ENCODE results near the gene PRKN. TPM values are rescaled to one million over a fixed set of nuclear protein-coding genes. Genes with fewer than 3 reads are reported as not detected.

The PRKN gene
- total RNA-seq, 1 experiment from 2014 or later: 2.0 TPM

DNA sequence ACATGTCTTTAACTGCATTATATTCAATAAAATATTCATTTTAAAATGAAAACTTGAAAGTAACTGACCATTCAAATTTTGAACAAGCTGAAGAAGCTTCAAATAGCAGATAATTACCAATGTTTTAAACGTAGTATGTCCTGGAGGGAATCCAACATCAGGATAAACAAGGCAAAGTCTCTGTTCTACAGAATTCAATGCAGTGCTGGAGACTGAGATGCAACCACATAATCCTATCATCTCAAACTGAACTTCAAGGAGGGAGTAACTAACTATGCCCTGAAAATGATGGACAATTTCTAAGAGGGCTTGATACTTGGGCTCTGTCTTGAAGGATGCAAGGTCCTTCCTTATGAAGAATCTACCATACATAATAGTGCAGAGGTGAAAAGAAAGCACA lies 100.7 kb downstream of the PRKN start:
- WGBS (ENCODE audit: extremely low coverage, insufficient read length, low lambda C conversion rate): no CpG with 5 or more reads among the region's 1 CpG
- no peak for DNase-seq

More for the DNA sequence above, 100.7 kb downstream of the PRKN start:
- peaks cover 0 to 2% of the 10 kb centered on the region in 2 experiments; a peak in 2 of 5 replicates for H3K9me3 Mint-ChIP-seq
- Histone ChIP-seq H3K14ac (ENCODE audit: insufficient read depth, low read length) (no peak overlapping the region), H2AK5ac (ENCODE audit: insufficient read length, low read length) (no peak overlapping the region), H3K23ac (ENCODE audit: insufficient read length, low read depth, low read length) (no peak overlapping the region), H3K56ac (ENCODE audit: insufficient read length, low read depth, low read length) (no peak overlapping the region), H3K9ac (ENCODE audit: extremely low read depth, insufficient read length, low read length) (no peak overlapping the region), H3K27ac (ENCODE audit: insufficient read length, low read depth, low read length) (no peak overlapping the region), H4K5ac (ENCODE audit: insufficient read length, low read depth, low read length) (no peak overlapping the region), H3K4me2 (ENCODE audit: insufficient read depth, insufficient read length, low read length) (no peak overlapping the region), H2BK5ac (ENCODE audit: insufficient read length, low read length) (no peak overlapping the region), H3K23me2 (ENCODE audit: insufficient read length, low read depth, low read length, poor library complexity, severe bottlenecking) (no peaks in the 10 kb centered on the region), H2BK15ac (ENCODE audit: low read depth, low read length) (no peak overlapping the region), H3K4me1 (ENCODE audit: insufficient read depth, low read length) (peaks cover 5% of the 10 kb centered on the region; the same call in 1 of the 2 replicates), H4K91ac (ENCODE audit: insufficient read length, low read depth, low read length) (no peak overlapping the region), H2AFZ (ENCODE audit: low read length) (no peak overlapping the region), H3K9me3 (ENCODE audit: control insufficient read depth, low read depth, low read length) (no peaks in the 10 kb centered on the region), H3K18ac (ENCODE audit: insufficient read length, low read depth, low read length) (no peak overlapping the region), H3T11ph (ENCODE audit: low read length) (no peak overlapping the region), H4K20me1 (ENCODE audit: control insufficient read depth, insufficient read depth, insufficient read length) (no peaks in the 10 kb centered on the region), H3K79me1 (ENCODE audit: insufficient read depth, low read depth, low read length, poor library complexity, severe bottlenecking) (no peaks in the 10 kb centered on the region), H3K27me3 (ENCODE audit: insufficient read depth, low read length) (no peaks in the 10 kb centered on the region), H3K4ac (ENCODE audit: low read depth, low read length) (no peak overlapping the region), H4K8ac (replicated peaks; ENCODE audit: insufficient read length, low read depth, low read length) (no peak overlapping the region), H3K79me2 (ENCODE audit: insufficient read depth, low read length) (no peaks in the 10 kb centered on the region), H2BK20ac (ENCODE audit: low read depth, low read length, poor library complexity, severe bottlenecking) (no peak overlapping the region), H2BK12ac (ENCODE audit: insufficient read length, low read depth, low read length) (no peak overlapping the region), H2BK120ac (ENCODE audit: low read depth, low read length, poor library complexity, severe bottlenecking) (no peak overlapping the region)
- H3K4me1 Mint-ChIP-seq: peaks cover 28 to 31% of the 10 kb centered on the region in 2 experiments
- no peak overlapping the region for H3K27ac Mint-ChIP-seq
- no peak overlapping the region for H3K4me3 Mint-ChIP-seq
- TF ChIP-seq, protein P1, sequence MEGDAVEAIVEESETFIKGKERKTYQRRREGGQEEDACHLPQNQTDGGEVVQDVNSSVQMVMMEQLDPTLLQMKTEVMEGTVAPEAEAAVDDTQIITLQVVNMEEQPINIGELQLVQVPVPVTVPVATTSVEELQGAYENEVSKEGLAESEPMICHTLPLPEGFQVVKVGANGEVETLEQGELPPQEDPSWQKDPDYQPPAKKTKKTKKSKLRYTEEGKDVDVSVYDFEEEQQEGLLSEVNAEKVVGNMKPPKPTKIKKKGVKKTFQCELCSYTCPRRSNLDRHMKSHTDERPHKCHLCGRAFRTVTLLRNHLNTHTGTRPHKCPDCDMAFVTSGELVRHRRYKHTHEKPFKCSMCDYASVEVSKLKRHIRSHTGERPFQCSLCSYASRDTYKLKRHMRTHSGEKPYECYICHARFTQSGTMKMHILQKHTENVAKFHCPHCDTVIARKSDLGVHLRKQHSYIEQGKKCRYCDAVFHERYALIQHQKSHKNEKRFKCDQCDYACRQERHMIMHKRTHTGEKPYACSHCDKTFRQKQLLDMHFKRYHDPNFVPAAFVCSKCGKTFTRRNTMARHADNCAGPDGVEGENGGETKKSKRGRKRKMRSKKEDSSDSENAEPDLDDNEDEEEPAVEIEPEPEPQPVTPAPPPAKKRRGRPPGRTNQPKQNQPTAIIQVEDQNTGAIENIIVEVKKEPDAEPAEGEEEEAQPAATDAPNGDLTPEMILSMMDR (conservative IDR thresholded peaks at IDR 0.05): no peak
- H3K36me3 Mint-ChIP-seq (ENCODE audit: insufficient read depth in 1 of 3, low read depth in 3 of 3): peaks cover 0 to 10% (median 5%) of the 10 kb centered on the region in 3 experiments; a peak in 2 of 7 replicates
- H3K27me3 Mint-ChIP-seq (ENCODE audit: low read depth): peaks cover 3% of the 10 kb centered on the region; the same call in 1 of the 2 replicates
